NCI-H1930 (cell line): ENCODE measurements around the gene ATP6V0B.

Experiments
- DNase-seq, 2 experiments: peaks; one replicate each; lab custom pipeline; 2025; lab: John Stamatoyannopoulos, UW

Gene ATP6V0B

DNA sequence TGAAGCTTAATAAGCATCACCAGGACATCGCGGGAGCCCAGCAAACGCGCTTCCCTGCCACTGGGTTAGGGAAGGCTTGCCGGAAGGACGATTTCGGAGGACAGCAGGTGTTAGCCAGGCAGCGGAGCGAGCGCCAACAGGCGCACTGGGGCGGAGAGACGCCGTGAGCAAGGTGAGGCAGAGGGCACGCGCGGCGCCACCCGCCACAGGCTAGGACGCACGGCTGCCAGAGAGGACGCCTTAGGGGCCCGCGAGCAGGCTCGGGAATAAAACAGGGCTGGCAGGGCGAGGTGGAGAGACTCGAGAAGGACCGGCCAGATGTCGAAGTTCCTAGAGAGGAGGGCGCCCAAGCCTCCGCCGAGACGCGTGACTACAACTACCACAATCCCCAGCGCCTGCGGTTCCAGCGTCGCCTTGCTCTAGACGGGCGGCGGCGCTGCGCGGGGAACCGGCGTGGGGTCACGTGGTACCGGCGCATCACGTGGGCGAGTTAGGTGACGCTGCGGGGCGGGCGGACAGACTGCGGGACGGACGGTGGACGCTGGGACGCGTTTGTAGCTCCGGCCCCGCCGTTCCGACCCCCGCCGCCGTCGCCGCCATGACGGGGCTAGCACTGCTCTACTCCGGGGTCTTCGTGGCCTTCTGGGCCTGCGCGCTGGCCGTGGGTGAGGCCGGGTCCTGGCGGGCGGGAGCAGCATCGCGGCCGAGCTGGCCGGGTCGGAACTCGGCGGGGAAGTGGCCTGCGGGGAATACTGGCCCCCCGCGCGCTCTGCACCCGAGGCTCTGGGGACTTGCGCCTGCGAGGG lies at the start of gene ATP6V0B:
Gene ATP6V0B (plus strand): TSS at position 518 of the 806 bp plus-strand sequence. CDS start 81 bp downstream, at position 599.
- DNase-seq: peak; percentile 83 to 92

DNA sequence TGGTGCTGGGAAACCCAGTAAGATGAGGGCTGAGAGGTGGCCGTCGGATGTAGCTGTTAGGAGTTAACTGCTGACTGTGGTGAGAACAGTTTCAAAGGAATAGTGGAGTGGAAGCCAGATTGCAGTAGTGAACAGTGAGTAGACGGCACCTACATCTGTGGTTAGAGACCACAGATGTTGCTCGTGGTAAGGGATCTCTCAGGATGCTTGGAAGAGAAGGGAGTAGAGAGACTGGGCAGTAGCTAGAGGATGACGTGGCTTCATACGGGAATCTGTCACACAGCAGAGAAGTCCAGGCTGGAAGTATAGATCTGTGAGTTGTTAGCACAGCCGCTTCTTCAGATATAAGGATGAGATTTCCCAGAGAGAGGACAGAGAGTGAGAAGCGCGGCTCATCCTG lies 48.9 kb upstream of the ATP6V0B start:
- DNase-seq: no peak

- no peak for DNase-seq
Observed at GRCh38 chr1:43930168-43930948, 44.4 kb upstream of the ATP6V0B start.

GRCh38 chr1:43930949-43931275 lies 43.8 kb upstream of the ATP6V0B start:
- no peak for DNase-seq

DNA sequence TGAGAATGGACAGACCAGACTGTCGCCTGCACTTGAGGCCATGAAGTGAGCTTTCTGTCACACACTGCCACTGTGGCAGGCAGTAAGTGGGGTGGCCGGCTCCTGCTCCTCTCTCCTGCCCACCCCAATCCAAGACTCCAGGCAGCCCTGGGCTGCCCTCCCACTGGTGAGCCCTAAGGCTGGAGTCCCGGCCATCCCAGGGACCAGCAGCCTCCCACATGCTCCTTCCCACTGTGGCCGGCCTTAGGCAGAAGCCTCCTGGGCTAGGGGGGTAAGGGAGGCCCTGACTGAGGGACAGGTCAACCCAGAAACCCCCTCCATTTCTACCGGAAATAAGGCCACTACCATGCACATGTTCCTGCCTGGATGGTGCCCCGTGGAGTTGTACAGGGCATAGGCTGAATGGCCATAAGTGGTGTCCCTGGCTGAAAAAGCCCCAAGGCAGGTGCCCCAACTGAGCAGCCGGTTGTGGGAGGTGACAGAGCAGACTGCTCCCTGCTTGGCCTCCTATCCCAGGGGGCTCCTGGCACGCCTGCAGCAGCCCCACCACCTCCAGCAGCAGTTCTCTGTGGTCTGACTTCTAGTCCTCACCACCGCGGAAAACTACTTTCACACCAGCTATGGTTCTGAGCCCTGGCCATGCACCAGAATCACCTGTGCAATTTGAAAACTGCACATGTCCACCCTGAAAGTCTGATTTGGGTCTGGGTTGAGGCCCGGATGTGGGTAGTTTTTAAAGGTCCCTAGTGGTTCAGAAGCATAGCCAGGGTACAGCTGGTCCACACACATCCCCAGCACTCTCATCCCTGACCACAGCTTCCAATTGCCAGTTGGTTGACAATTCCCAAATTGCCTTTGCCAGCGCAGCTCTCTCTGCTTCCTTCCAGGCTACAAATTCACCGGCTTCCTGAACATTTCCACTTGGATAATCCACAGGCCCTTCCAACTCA lies 42.8 kb upstream of the ATP6V0B start:
- no peak for DNase-seq

DNA sequence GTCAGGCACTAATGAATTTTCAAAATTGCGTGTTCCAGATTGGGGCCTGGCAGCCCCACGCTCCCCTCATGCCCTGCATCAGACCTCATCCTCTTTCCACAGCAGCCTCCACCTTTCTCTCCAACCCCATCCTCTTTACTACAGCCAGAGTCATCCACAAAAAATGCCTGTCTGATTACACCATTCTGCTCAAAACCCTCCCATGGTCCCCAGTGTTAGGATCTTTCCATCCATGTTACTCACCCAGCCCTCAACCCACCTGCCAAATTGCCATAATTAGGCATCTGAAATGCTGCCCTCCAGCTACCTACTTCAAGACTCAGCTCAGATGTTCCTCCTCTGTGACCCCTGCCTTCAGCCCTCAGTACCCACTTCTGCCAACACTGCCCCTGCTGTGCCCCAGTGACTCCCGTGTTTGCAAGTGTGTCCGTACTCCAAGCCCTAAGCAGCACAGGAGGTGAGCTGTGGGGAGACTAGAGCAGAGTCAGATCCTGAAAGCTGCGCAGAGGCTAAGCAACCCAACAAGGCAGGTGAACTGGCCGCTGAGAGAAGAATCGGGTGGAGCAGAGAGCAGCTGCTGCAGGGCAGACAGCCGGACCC lies 41.9 kb upstream of the ATP6V0B start:
- no peak for DNase-seq

DNA sequence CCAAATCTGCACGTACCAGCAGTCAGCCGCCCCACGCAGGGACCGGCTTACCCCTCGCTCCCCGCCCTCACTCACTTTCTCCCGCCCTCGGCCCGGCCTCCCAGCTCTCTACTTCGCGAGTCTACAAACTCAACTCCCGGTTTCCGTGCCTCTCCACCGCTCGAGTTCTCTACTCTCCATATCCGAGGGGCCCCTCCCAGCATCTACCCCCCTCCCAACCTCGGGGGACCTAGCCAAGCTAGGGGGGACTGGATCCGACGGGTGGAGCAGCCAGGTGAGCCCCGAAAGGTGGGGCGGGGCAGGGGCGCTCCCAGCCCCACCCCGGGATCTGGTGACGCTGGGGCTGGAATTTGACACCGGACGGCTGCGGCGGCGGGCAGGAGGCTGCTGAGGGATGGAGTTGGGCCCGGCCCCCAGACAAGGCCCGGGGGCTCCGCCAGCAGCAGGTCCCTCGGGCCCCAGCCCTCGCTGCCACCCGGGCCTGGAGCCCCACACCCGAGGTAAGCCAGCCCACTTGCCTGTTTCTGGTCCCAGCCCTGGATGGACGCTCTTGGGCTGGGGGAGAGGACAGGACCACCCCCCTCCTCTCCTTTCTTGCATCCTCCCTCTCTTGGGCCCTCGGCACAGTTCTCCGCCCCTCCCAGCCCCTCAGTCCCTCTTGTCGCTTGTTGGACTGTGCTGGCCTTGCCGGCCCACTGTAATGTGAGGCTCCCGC lies 41.2 kb upstream of the ATP6V0B start, which contains the start of gene ARTN:
Gene ARTN (plus strand): TSS at position 416 of the 715 bp plus-strand sequence. CDS start 1,856 bp downstream, outside the sequence.
- peak; percentile 22 to 36 for DNase-seq

- peak; percentile 20 to 60 for DNase-seq
Observed at GRCh38 chr1:43934101-43934985, 40.4 kb upstream of the ATP6V0B start.

GRCh38 chr1:43934986-43935324 lies 39.8 kb upstream of the ATP6V0B start:
- no peak for DNase-seq

DNA sequence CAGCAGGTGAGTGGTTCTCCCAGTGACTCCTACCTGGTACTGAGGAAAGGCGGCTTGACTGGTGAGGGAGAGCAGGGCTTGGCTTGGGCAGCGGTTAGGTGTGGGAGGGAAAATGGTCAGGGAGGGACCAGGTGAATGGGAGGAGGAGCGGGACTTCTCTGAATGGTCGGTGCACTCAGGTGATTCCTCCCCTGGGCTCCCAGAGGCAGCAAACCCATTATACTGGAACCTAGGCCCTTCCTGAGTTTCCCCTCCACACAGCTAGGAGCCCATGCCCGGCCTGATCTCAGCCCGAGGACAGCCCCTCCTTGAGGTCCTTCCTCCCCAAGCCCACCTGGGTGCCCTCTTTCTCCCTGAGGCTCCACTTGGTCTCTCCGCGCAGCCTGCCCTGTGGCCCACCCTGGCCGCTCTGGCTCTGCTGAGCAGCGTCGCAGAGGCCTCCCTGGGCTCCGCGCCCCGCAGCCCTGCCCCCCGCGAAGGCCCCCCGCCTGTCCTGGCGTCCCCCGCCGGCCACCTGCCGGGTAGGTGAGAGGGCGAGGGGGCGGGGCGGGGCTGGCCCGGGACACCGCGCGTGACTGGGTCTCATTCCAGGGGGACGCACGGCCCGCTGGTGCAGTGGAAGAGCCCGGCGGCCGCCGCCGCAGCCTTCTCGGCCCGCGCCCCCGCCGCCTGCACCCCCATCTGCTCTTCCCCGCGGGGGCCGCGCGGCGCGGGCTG lies 38.9 kb upstream of the ATP6V0B start:
- DNase-seq: no peak

DNA sequence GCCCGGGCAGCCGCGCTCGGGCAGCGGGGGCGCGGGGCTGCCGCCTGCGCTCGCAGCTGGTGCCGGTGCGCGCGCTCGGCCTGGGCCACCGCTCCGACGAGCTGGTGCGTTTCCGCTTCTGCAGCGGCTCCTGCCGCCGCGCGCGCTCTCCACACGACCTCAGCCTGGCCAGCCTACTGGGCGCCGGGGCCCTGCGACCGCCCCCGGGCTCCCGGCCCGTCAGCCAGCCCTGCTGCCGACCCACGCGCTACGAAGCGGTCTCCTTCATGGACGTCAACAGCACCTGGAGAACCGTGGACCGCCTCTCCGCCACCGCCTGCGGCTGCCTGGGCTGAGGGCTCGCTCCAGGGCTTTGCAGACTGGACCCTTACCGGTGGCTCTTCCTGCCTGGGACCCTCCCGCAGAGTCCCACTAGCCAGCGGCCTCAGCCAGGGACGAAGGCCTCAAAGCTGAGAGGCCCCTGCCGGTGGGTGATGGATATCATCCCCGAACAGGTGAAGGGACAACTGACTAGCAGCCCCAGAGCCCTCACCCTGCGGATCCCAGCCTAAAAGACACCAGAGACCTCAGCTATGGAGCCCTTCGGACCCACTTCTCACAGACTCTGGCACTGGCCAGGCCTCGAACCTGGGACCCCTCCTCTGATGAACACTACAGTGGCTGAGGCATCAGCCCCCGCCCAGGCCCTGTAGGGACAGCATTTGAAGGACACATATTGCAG lies 38.2 kb upstream of the ATP6V0B start:
- peak in 1 of 2 experiments; percentile 22 for DNase-seq

DNA sequence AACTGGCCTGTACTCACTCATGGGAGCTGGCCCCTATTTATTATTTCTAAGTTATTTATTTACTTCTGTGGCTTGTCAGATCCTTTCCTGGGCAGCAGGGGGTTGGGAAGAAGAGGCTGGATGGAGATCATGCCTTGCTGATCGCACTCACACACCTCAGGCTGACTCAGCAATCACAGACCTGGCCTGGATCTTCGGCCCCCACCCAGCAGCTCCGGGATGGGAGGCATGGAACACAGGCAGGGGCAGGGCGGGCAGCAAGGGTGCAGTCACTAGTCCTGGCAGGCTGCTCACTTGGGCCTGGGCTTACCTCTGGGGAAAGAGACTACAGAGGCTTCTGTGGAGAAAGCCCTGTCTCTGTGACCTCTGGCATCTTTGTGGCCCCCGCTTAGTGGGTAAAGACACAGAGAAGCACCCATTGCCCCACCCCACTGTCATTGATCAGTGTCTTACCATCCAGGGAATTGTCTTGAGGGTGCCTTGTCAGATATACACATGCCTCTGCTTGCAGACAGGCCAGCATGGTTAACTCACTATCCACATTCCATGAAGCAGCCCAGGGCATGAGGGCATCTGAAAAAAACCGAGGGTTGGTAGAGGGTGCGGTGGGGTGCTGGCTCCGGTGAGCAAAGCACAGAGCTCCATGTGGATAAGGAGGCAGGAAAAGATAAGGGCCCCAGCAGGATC lies 37.4 kb upstream of the ATP6V0B start:
- DNase-seq: no peak

GRCh38 chr1:43938383-43938782 lies 36.4 kb upstream of the ATP6V0B start:
- DNase-seq: no peak

DNA sequence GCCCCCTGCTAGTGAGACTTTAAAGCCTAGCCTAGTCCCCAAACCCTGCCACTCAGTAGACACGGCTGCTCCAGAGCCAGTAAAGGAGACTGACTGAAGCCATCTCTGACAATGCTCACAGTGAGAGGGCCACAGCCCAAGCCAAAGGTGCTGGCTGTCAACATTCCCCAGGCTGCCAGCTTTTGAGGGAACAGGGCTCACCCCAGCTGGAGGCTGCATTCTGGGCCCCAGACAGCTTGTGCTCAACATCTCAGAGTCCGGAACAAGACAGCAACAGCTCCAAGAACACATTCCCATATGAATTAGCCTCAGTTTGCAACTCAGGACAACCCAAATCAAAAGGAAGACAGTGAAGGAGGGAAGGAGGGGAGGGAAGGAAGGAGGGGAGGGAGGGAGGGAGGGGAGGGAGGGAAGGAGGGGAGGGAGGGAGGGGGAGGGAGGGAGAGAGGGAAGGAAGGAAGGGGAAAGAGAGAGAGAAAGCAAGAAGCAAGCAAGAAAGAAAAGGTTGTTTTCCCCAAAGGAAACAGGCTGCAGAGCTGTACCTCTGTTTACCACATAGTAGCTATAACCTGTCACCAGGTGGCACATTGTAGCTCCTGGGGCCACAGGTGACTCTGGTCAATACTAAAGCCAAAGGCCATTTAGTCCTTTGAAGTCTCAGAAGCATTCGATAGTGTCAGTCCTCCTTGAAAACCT lies 35.7 kb upstream of the ATP6V0B start:
- no peak for DNase-seq

DNA sequence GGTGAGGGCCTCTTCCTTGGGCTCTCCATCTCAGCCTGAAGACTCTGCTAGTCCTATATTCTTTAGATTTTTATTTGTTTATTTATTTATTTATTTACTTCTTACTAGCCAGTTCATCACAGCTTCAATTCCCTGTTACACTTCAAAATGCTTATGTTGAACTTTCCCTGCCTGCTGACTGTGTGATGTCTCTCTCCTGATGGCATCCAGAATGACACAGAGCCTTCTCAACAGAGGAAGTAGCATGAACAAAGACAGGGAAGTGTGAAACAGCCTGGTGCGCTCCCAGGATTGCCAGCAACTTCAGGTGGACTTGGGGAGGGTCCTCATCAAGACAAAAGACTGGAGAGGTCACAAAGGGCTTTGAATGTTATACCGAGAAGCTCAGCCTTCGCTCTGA lies 32.3 kb upstream of the ATP6V0B start:
- no peak for DNase-seq

GRCh38 chr1:43944860-43945259 lies 29.9 kb upstream of the ATP6V0B start:
- DNase-seq: no peak

DNA sequence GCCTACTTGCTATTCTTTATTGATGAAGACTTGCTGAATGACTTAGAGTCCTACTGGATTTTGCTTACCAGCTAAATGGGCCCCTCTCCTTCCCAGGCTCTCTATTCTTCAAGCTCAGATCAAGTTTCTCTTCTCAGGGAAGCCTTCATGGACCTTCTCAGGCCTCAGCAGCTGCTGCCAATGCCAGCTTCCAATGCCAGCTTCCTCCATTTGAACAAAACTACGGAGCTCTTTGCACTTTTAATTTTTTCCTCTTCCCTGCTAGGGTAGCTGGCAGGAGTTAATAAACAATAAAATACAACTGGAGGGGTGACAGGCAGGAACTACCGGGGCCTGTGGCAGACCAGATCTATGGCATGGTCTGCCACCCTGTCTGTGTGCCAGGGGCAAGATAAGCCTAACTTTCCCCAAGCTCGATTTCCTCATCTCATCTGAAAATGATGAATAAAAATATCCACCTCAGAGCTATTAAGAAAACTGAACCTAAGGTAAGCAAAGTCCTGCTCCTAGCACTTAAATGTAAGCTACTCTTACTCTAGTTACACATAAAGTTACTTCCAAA lies 29.0 kb upstream of the ATP6V0B start:
- no peak for DNase-seq
